Left hindlimb (tissue), 1 donor: Measurements from ENCODE around the gene CDYL.
"Not testable (repeated sequence)": the region's sequence is repeated elsewhere in the genome, so short reads cannot be mapped to it uniquely, and the experiment has no call there.

Experiments
- DNase-seq: peaks from one replicate; pipeline ENCODE4 v3.0.0-alpha.2; 2018

Gene CDYL

GRCh38 chr6:4848382-4849068 lies 72.3 kb downstream of the CDYL start:
- no peak for DNase-seq

GRCh38 chr6:4849226-4850022 lies 73.2 kb downstream of the CDYL start:
- DNase-seq, result no peak

- DNase-seq, result no peak
These were observed 74.8 kb downstream of the CDYL start for GRCh38 chr6:4851035-4851434.

GRCh38 chr6:4852186-4852585 lies 76.0 kb downstream of the CDYL start:
- DNase-seq, result not testable (repeated sequence)

- DNase-seq, result no peak
These were observed 76.7 kb downstream of the CDYL start for GRCh38 chr6:4852938-4853337.

- DNase-seq, result no peak
These were observed 77.1 kb downstream of the CDYL start for GRCh38 chr6:4853349-4853748.

- no peak for DNase-seq
These were observed 77.7 kb downstream of the CDYL start for GRCh38 chr6:4853782-4854511.

- DNase-seq, result no peak
These were observed 80.6 kb downstream of the CDYL start for GRCh38 chr6:4856785-4857184.

- no peak for DNase-seq
These were observed 82.2 kb downstream of the CDYL start for GRCh38 chr6:4858194-4859015.

- DNase-seq, result no peak
These were observed 84.2 kb downstream of the CDYL start for GRCh38 chr6:4860387-4860786.

GRCh38 chr6:4861564-4861963 lies 85.4 kb downstream of the CDYL start:
- DNase-seq, result no peak

- DNase-seq, result no peak
These were observed 88.3 kb downstream of the CDYL start for GRCh38 chr6:4864519-4864918.

- DNase-seq, result not testable (repeated sequence)
These were observed 88.8 kb downstream of the CDYL start for GRCh38 chr6:4865006-4865405.

- no peak for DNase-seq
These were observed 94.8 kb downstream of the CDYL start for GRCh38 chr6:4870821-4871494.

GRCh38 chr6:4871825-4872224 lies 95.6 kb downstream of the CDYL start:
- DNase-seq, result no peak

- DNase-seq, result no peak
These were observed 96.6 kb downstream of the CDYL start for GRCh38 chr6:4872841-4873240.

- no peak for DNase-seq
These were observed 97.7 kb downstream of the CDYL start for GRCh38 chr6:4873928-4874327.

GRCh38 chr6:4879741-4880275 lies 103.6 kb downstream of the CDYL start:
- DNase-seq, result no peak

GRCh38 chr6:4880363-4880762 lies 104.2 kb downstream of the CDYL start:
- no peak for DNase-seq

- no peak for DNase-seq
These were observed 107.1 kb downstream of the CDYL start for GRCh38 chr6:4883298-4883697.

GRCh38 chr6:4884646-4885340 lies 108.6 kb downstream of the CDYL start:
- no peak for DNase-seq
